ENCODE data around the gene MALRD1. TPM values are rescaled to one million over a fixed set of nuclear protein-coding genes. Genes with fewer than 3 reads are reported as not detected.

The MALRD1 gene
- total RNA-seq, 1 experiment from 2014 or later = not detected

GRCh38 chr10:19531324-19531723, 482.7 kb downstream of the MALRD1 start:
- Mint-ChIP-seq H3K36me3 (ENCODE audit: insufficient read depth, unreplicated experiment) (no peaks in the 10 kb centered on the region), H3K4me3 (ENCODE audit: unreplicated experiment) (no peak overlapping the region), H3K27me3 (ENCODE audit: insufficient read depth, unreplicated experiment) (no peaks in the 10 kb centered on the region), H3K4me1 (ENCODE audit: insufficient read depth, unreplicated experiment) (no peaks in the 10 kb centered on the region), H3K9me3 (ENCODE audit: unreplicated experiment) (no peaks in the 10 kb centered on the region), H3K27ac (ENCODE audit: low read depth, unreplicated experiment) (no peak overlapping the region)
- DNase-seq (ENCODE audit: unreplicated experiment) = no peak
- intact Hi-C loops (cut with micrococcal nuclease) = no loop called here
- no TSS peak for BruUV-seq (replicated peaks)
- no peak for TF ChIP-seq CTCF (IDR thresholded peaks at IDR 0.05; ENCODE audit: unreplicated experiment)
- ChIA-PET CTCF (no interaction called here), POLR2A (interaction anchor here (0.6 kb wide), 1 partner anchor 1750 kb away, joined by 3 read pairs; no protein-coding TSS in a partner anchor)

GRCh38 chr10:19532411-19532810, 483.8 kb downstream of the MALRD1 start:
- CTCF ChIA-PET = no interaction called here
- intact Hi-C loops (cut with micrococcal nuclease) = no loop called here
- peaks cover under 1% of the 10 kb centered on the region for H3K36me3 Mint-ChIP-seq (ENCODE audit: insufficient read depth, unreplicated experiment)
- DNase-seq (ENCODE audit: unreplicated experiment) = no peak
- no TSS peak for BruUV-seq (replicated peaks)
- no peaks in the 10 kb centered on the region for H3K27me3 Mint-ChIP-seq (ENCODE audit: insufficient read depth, unreplicated experiment)
- no peaks in the 10 kb centered on the region for H3K9me3 Mint-ChIP-seq (ENCODE audit: unreplicated experiment)
- POLR2A ChIA-PET = no interaction called here
- no peak overlapping the region for H3K4me3 Mint-ChIP-seq (ENCODE audit: unreplicated experiment)
- TF ChIP-seq CTCF (IDR thresholded peaks at IDR 0.05; ENCODE audit: unreplicated experiment) = no peak
- peaks cover 6% of the 10 kb centered on the region for H3K4me1 Mint-ChIP-seq (ENCODE audit: insufficient read depth, unreplicated experiment)
- H3K27ac Mint-ChIP-seq (ENCODE audit: low read depth, unreplicated experiment) = no peak overlapping the region

GRCh38 chr10:19541299-19541698, 492.7 kb downstream of the MALRD1 start:
- POLR2A ChIA-PET = interaction anchor here (1.0 kb wide), 1 partner anchor 20 kb away, joined by 3 read pairs; no protein-coding TSS in a partner anchor
- H3K27me3 Mint-ChIP-seq (ENCODE audit: insufficient read depth, unreplicated experiment) = no peaks in the 10 kb centered on the region
- H3K27ac Mint-ChIP-seq (ENCODE audit: low read depth, unreplicated experiment) = no peak overlapping the region
- no peaks in the 10 kb centered on the region for H3K9me3 Mint-ChIP-seq (ENCODE audit: unreplicated experiment)
- H3K4me1 Mint-ChIP-seq (ENCODE audit: insufficient read depth, unreplicated experiment) = peaks cover 6% of the 10 kb centered on the region
- H3K36me3 Mint-ChIP-seq (ENCODE audit: insufficient read depth, unreplicated experiment) = peaks cover 5% of the 10 kb centered on the region
- no peak for TF ChIP-seq CTCF (IDR thresholded peaks at IDR 0.05; ENCODE audit: unreplicated experiment)
- intact Hi-C loops (cut with micrococcal nuclease) = no loop called here
- no TSS peak for BruUV-seq (replicated peaks)
- CTCF ChIA-PET = no interaction called here
- DNase-seq (ENCODE audit: unreplicated experiment) = no peak
- no peak overlapping the region for H3K4me3 Mint-ChIP-seq (ENCODE audit: unreplicated experiment)

DNA sequence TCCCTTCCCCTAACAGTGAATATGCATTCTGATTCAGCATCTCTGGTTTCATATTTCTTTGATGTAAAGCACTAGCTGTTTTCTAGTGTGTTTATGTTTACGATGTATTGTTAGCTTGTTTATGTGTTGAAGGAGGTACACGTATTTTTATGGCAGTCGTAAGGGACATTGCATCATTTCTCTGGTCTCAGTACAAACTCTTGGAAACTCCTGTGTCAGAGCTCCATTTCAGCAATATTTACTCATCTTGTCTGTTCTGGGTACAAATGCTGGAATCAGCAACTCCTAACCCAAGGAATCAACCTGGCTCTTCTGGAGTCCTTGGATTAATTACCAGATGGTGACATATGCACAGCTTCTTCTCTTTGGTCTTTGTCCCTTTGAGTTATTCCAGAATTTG, 497.6 kb downstream of the MALRD1 start:
- ChIA-PET CTCF (interaction anchor here (1.6 kb wide), 1 partner anchor 134 kb away, joined by 4 read pairs; no protein-coding TSS in a partner anchor), POLR2A (interaction anchor here (1.6 kb wide), 1 partner anchor 9 kb away, joined by 4 read pairs; no protein-coding TSS in a partner anchor)
- no peak overlapping the region for H3K4me3 Mint-ChIP-seq (ENCODE audit: unreplicated experiment)

More for the DNA sequence above, 497.6 kb downstream of the MALRD1 start:
- no peaks in the 10 kb centered on the region for H3K27me3 Mint-ChIP-seq (ENCODE audit: insufficient read depth, unreplicated experiment)
- H3K4me1 Mint-ChIP-seq (ENCODE audit: insufficient read depth, unreplicated experiment) = peaks cover 11% of the 10 kb centered on the region
- no peaks in the 10 kb centered on the region for H3K36me3 Mint-ChIP-seq (ENCODE audit: insufficient read depth, unreplicated experiment)
- peaks cover 5% of the 10 kb centered on the region for H3K9me3 Mint-ChIP-seq (ENCODE audit: unreplicated experiment)
- TF ChIP-seq CTCF (IDR thresholded peaks at IDR 0.05; ENCODE audit: unreplicated experiment) = no peak
- intact Hi-C loops (cut with micrococcal nuclease) = no loop called here
- no peak overlapping the region for H3K27ac Mint-ChIP-seq (ENCODE audit: low read depth, unreplicated experiment)
- DNase-seq (ENCODE audit: unreplicated experiment) = peak; percentile 26
- BruUV-seq (replicated peaks) = no TSS peak

Measured in MCF 10A (cell line).